GM23338 (cell line): ENCODE results near the gene MYO5C. TPM values are rescaled to one million over a fixed set of nuclear protein-coding genes. Genes with fewer than 3 reads are reported as not detected.

Source experiments
- ATAC-seq: fragments of 200-7000 bp; cut with Tn5 transposase; 3 replicates; pipeline ENCODE4 v1.9.1; 2020
- DNase-seq: peaks from one replicate; pipeline ENCODE4 v3.0.0-alpha.2; 2015; ENCODE audit warnings: low spot score
- H2AFZ ChIP-seq: fragments of 200-600 bp; sonication (generic); 2 replicates; pipeline ENCODE4 v1.8.0; 2016; ENCODE audit warnings: antibody characterized with exemption, mild to moderate bottlenecking, moderate library complexity
- H3F3A ChIP-seq: fragments of 200-600 bp; sonication (generic); replicated peaks from 2 replicates; pipeline ENCODE4 v1.8.0; 2017; ENCODE audit warnings: antibody characterized with exemption, mixed run types, low read depth
- H3K27ac ChIP-seq: fragments of 200-600 bp; sonication (generic); 2 replicates; pipeline ENCODE4 v1.6.1; 2016; ENCODE audit warnings: low read depth
- H3K27me3 ChIP-seq: fragments of 200-600 bp; sonication (generic); 2 replicates; pipeline ENCODE4 v1.8.0; 2016; ENCODE audit warnings: mild to moderate bottlenecking, mixed run types, moderate library complexity; ENCODE audit not compliant: insufficient read depth
- H3K36me3 ChIP-seq: fragments of 200-600 bp; sonication (generic); 2 replicates; pipeline ENCODE4 v1.8.0; 2016; ENCODE audit warnings: mild to moderate bottlenecking; ENCODE audit not compliant: insufficient read depth
- H3K4me1 ChIP-seq: fragments of 200-600 bp; sonication (generic); 2 replicates; pipeline ENCODE4 v1.8.0; 2016; ENCODE audit warnings: mild to moderate bottlenecking, moderate library complexity; ENCODE audit not compliant: insufficient read depth
- H3K4me2 ChIP-seq: fragments of 200-600 bp; sonication (generic); 2 replicates; pipeline ENCODE4 v1.7.1; 2017; ENCODE audit warnings: mixed run types
- H3K4me3 ChIP-seq: fragments of 200-600 bp; sonication (generic); 2 replicates; pipeline ENCODE4 v1.6.1; 2016; ENCODE audit warnings: mixed run types
- H3K79me2 ChIP-seq: fragments of 200-600 bp; sonication (generic); replicated peaks from 2 replicates; pipeline ENCODE4 v1.8.0; 2017; ENCODE audit warnings: mild to moderate bottlenecking; ENCODE audit not compliant: insufficient read depth
- H3K9me2 ChIP-seq: fragments of 200-600 bp; sonication (generic); 2 replicates; pipeline ENCODE4 v1.8.0; 2017; ENCODE audit not compliant: insufficient read depth
- H4K20me1 ChIP-seq: fragments of 200-600 bp; sonication (generic); replicated peaks from 2 replicates; pipeline ENCODE4 v1.8.0; 2017; ENCODE audit warnings: mild to moderate bottlenecking; ENCODE audit not compliant: insufficient read depth
- H3K27ac Mint-ChIP-seq: 2 replicates; pipeline ENCODE4 v1.8.0; 2020; ENCODE audit warnings: inconsistent platforms, mild to moderate bottlenecking, moderate library complexity, mixed read lengths
- H3K27me3 Mint-ChIP-seq: 3 replicates; pipeline ENCODE4 v1.8.0; 2022; ENCODE audit warnings: low read depth, mild to moderate bottlenecking, moderate library complexity, mixed read lengths, inconsistent platforms; ENCODE audit not compliant: insufficient read depth, poor library complexity
- H3K36me3 Mint-ChIP-seq: 3 replicates; pipeline ENCODE4 v1.8.0; 2021; ENCODE audit warnings: low read depth, mild to moderate bottlenecking, inconsistent platforms, moderate library complexity, mixed read lengths
- H3K4me1 Mint-ChIP-seq: 3 replicates; pipeline ENCODE4 v1.8.0; 2020; ENCODE audit warnings: mild to moderate bottlenecking, inconsistent platforms, mixed read lengths
- H3K4me3 Mint-ChIP-seq: 3 replicates; pipeline ENCODE4 v1.8.0; 2021; ENCODE audit warnings: moderate library complexity, mild to moderate bottlenecking, inconsistent platforms, mixed read lengths
- H3K9me3 Mint-ChIP-seq: 3 replicates; pipeline ENCODE4 v1.8.0; 2020; ENCODE audit warnings: moderate library complexity, mild to moderate bottlenecking, inconsistent platforms, mixed read lengths
- CREB1 ChIP-seq: fragments of 250-450 bp; sonication (Bioruptor Pico); IDR thresholded peaks from 2 replicates; pipeline ENCODE4 v1.5.0; 2020; ENCODE audit warnings: low read depth, mild to moderate bottlenecking, moderate library complexity
- CTCF ChIP-seq, 2 experiments: fragments of 200-600 bp in 1 of 2; sonication (generic) in 1 of 2; conservative IDR thresholded peaks; 2 replicates each; pipeline versions ENCODE4 v1.5.1 to v1.6.1; 2016 to 2017; ENCODE audit warnings: antibody characterized with exemption in 2 of 2, low read depth in 2 of 2, mild to moderate bottlenecking in 2 of 2, moderate library complexity in 1 of 2
- NANOG ChIP-seq: IDR thresholded peaks from 2 replicates; pipeline ENCODE4 v1.6.1; 2016; ENCODE audit warnings: antibody characterized with exemption, borderline replicate concordance
- STAT1 ChIP-seq: IDR thresholded peaks from one replicate; pipeline ENCODE4 v1.6.1; 2016; ENCODE audit warnings: antibody characterized with exemption; ENCODE audit not compliant: unreplicated experiment
- ZNF114 ChIP-seq: fragments of 250-450 bp; sonication (Bioruptor Pico); IDR thresholded peaks from 2 replicates; pipeline ENCODE4 v1.5.0; 2020; ENCODE audit warnings: mild to moderate bottlenecking, moderate library complexity
- ZNF331 ChIP-seq: fragments of 250-450 bp; sonication (Bioruptor Pico); IDR thresholded peaks from 2 replicates; pipeline ENCODE4 v1.5.0; 2020; ENCODE audit warnings: low read depth, mild to moderate bottlenecking, moderate library complexity
- polyA plus RNA-seq: library from polyadenylated mRNA; unstranded; fragments of >200 nt; fragmentation: Nextera tagmentation; extraction: Ambion mirVana; gene quantifications from 2 replicates; pipeline ENCODE4 v1.2.1, GENCODE V29; 2016
- total RNA-seq: library from RNA; depleted of rRNA; stranded (reverse); fragments of >200 nt; shearing (Covaris generic); gene quantifications from 2 replicates; pipeline ENCODE4 v1.2.3, GENCODE V29; 2014
- TF ChIP-seq, protein P1 (sequence below): fragments of 250-450 bp; sonication (Bioruptor Pico); IDR thresholded peaks from 2 replicates; pipeline ENCODE4 v1.5.0; 2020; ENCODE audit warnings: mild to moderate bottlenecking, moderate library complexity
- TF ChIP-seq, protein P2 (sequence below): IDR thresholded peaks from one replicate; pipeline ENCODE4 v1.6.1; 2018; ENCODE audit warnings: antibody characterized with exemption; ENCODE audit not compliant: unreplicated experiment

MYO5C gene
- total and polyA plus RNA-seq, 2 experiments from 2014 or later, result 7.9 to 28.8 TPM

DNA sequence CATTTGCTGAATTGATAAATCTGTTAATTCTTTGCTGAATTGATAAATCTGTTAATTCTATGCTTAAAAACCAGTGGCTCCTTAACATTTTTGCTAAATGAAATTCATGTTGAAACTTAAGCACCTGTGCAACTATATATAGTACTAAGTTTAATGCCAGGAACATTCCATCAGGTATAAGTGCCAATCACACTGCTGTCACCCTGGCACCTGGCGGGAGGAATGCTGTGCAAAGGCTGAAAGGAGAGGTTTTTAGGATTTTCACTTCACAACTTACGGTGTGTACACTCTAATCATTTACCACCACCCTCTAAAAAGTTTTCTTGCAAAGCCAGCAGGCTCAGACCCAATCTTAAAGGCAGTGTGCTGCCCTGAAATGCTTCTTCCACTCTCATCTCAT lies 33.5 kb upstream of the MYO5C start (continued):
- TF ChIP-seq, protein P1, sequence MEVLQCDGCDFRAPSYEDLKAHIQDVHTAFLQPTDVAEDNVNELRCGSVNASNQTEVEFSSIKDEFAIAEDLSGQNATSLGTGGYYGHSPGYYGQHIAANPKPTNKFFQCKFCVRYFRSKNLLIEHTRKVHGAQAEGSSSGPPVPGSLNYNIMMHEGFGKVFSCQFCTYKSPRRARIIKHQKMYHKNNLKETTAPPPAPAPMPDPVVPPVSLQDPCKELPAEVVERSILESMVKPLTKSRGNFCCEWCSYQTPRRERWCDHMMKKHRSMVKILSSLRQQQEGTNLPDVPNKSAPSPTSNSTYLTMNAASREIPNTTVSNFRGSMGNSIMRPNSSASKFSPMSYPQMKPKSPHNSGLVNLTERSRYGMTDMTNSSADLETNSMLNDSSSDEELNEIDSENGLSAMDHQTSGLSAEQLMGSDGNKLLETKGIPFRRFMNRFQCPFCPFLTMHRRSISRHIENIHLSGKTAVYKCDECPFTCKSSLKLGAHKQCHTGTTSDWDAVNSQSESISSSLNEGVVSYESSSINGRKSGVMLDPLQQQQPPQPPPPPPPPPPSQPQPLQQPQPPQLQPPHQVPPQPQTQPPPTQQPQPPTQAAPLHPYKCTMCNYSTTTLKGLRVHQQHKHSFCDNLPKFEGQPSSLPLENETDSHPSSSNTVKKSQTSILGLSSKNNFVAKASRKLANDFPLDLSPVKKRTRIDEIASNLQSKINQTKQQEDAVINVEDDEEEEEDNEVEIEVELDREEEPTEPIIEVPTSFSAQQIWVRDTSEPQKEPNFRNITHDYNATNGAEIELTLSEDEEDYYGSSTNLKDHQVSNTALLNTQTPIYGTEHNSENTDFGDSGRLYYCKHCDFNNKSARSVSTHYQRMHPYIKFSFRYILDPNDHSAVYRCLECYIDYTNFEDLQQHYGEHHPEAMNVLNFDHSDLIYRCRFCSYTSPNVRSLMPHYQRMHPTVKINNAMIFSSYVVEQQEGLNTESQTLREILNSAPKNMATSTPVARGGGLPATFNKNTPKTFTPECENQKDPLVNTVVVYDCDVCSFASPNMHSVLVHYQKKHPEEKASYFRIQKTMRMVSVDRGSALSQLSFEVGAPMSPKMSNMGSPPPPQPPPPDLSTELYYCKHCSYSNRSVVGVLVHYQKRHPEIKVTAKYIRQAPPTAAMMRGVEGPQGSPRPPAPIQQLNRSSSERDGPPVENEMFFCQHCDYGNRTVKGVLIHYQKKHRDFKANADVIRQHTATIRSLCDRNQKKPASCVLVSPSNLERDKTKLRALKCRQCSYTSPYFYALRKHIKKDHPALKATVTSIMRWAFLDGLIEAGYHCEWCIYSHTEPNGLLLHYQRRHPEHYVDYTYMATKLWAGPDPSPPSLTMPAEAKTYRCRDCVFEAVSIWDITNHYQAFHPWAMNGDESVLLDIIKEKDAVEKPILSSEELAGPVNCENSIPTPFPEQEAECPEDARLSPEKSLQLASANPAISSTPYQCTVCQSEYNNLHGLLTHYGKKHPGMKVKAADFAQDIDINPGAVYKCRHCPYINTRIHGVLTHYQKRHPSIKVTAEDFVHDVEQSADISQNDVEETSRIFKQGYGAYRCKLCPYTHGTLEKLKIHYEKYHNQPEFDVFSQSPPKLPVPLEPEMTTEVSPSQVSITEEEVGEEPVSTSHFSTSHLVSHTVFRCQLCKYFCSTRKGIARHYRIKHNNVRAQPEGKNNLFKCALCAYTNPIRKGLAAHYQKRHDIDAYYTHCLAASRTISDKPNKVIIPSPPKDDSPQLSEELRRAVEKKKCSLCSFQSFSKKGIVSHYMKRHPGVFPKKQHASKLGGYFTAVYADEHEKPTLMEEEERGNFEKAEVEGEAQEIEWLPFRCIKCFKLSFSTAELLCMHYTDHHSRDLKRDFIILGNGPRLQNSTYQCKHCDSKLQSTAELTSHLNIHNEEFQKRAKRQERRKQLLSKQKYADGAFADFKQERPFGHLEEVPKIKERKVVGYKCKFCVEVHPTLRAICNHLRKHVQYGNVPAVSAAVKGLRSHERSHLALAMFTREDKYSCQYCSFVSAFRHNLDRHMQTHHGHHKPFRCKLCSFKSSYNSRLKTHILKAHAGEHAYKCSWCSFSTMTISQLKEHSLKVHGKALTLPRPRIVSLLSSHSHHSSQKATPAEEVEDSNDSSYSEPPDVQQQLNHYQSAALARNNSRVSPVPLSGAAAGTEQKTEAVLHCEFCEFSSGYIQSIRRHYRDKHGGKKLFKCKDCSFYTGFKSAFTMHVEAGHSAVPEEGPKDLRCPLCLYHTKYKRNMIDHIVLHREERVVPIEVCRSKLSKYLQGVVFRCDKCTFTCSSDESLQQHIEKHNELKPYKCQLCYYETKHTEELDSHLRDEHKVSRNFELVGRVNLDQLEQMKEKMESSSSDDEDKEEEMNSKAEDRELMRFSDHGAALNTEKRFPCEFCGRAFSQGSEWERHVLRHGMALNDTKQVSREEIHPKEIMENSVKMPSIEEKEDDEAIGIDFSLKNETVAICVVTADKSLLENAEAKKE (CRISPR knock-in tag), result no peak

DNA sequence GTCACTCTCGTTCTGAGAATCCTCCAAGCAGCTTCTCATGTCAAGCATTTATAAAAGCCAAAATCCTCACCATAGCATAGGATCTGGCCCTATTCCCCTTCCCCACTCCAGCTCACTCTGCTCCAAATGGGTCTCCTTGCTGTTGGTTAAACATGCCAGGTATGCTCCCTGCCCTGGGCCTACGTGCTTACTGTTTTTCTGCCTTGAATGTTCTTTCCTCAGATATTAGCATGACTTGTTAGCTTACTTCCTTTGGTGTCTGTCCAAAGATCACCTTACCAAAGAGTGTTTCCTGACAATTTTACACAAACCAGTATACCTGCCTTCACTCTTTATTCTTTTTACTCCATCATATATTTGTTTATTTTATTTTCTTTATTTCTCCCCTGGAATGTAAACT lies 33.1 kb upstream of the MYO5C start:
- no peak for DNase-seq
- no peaks in the 10 kb centered on the region for H4K20me1 ChIP-seq
- no peaks in the 10 kb centered on the region for H3K9me2 ChIP-seq
- ATAC-seq, result no peak
- H3K27me3 ChIP-seq, result no peaks in the 10 kb centered on the region
- no peaks in the 10 kb centered on the region for H3F3A ChIP-seq
- no peaks in the 10 kb centered on the region for H3K9me3 Mint-ChIP-seq
- H3K4me3 ChIP-seq, result no peak overlapping the region
- H3K36me3 Mint-ChIP-seq, result peaks cover 6% of the 10 kb centered on the region; the same call in 2 of the 3 replicates
- H3K79me2 ChIP-seq, result no peaks in the 10 kb centered on the region
- no peaks in the 10 kb centered on the region for H3K4me1 ChIP-seq
- no peaks in the 10 kb centered on the region for H3K36me3 ChIP-seq
- H3K4me1 Mint-ChIP-seq, result peaks cover 8% of the 10 kb centered on the region
- no peak for TF ChIP-seq CREB1 (CRISPR knock-in tag)
- no peak overlapping the region for H3K4me2 ChIP-seq
- H3K4me3 Mint-ChIP-seq, result no peak overlapping the region
- H3K27ac Mint-ChIP-seq, result no peak overlapping the region
- no peak overlapping the region for H3K27ac ChIP-seq
- H2AFZ ChIP-seq, result no peak overlapping the region
- no peaks in the 10 kb centered on the region for H3K27me3 Mint-ChIP-seq

DNA sequence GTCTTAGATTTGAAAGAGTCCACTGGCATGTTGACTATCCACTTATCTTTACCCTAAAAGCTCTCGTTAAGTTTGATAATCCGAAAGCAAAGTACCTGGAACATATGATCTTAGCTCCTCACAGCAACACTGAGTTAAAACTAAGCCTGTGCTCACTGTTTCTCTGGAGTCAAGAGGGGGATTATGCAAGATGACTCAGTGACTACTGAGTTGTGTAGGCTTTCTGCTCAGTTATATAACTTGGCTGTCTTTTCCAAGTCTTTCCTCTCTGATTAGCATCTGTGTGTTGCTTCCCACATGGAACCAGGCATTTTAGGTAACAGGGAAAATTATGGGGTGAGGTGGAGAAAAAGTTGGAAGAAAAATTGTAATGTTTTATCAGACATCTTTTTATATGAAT lies 31.2 kb upstream of the MYO5C start:
- H3K36me3 Mint-ChIP-seq, result peaks cover 6% of the 10 kb centered on the region; the same call in 2 of the 3 replicates
- H3K4me3 Mint-ChIP-seq, result no peak overlapping the region
- Histone ChIP-seq H3K4me3 (no peak overlapping the region), H3F3A (no peaks in the 10 kb centered on the region), H3K36me3 (no peaks in the 10 kb centered on the region), H3K27ac (no peak overlapping the region), H4K20me1 (no peaks in the 10 kb centered on the region), H3K79me2 (no peaks in the 10 kb centered on the region), H3K4me2 (no peak overlapping the region), H2AFZ (no peak overlapping the region), H3K4me1 (no peaks in the 10 kb centered on the region), H3K9me2 (no peaks in the 10 kb centered on the region), H3K27me3 (no peaks in the 10 kb centered on the region)
- H3K27me3 Mint-ChIP-seq, result no peaks in the 10 kb centered on the region
- no peaks in the 10 kb centered on the region for H3K9me3 Mint-ChIP-seq
- H3K4me1 Mint-ChIP-seq, result peaks cover 7% of the 10 kb centered on the region
- TF ChIP-seq ZNF114 (CRISPR knock-in tag), result no peak
- TF ChIP-seq CREB1 (CRISPR knock-in tag), result no peak
- TF ChIP-seq CTCF (conservative IDR thresholded peaks at IDR 0.05; ENCODE audit: low read depth in 2 of 2), result no peak
- TF ChIP-seq, protein P2, sequence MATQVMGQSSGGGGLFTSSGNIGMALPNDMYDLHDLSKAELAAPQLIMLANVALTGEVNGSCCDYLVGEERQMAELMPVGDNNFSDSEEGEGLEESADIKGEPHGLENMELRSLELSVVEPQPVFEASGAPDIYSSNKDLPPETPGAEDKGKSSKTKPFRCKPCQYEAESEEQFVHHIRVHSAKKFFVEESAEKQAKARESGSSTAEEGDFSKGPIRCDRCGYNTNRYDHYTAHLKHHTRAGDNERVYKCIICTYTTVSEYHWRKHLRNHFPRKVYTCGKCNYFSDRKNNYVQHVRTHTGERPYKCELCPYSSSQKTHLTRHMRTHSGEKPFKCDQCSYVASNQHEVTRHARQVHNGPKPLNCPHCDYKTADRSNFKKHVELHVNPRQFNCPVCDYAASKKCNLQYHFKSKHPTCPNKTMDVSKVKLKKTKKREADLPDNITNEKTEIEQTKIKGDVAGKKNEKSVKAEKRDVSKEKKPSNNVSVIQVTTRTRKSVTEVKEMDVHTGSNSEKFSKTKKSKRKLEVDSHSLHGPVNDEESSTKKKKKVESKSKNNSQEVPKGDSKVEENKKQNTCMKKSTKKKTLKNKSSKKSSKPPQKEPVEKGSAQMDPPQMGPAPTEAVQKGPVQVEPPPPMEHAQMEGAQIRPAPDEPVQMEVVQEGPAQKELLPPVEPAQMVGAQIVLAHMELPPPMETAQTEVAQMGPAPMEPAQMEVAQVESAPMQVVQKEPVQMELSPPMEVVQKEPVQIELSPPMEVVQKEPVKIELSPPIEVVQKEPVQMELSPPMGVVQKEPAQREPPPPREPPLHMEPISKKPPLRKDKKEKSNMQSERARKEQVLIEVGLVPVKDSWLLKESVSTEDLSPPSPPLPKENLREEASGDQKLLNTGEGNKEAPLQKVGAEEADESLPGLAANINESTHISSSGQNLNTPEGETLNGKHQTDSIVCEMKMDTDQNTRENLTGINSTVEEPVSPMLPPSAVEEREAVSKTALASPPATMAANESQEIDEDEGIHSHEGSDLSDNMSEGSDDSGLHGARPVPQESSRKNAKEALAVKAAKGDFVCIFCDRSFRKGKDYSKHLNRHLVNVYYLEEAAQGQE, result no peak
- no peak for TF ChIP-seq ZNF331 (CRISPR knock-in tag)
- no peak for TF ChIP-seq NANOG
- TF ChIP-seq STAT1, result no peak
- ATAC-seq (no peak), DNase-seq (no peak)
- no peak overlapping the region for H3K27ac Mint-ChIP-seq
